ENCODE measurements around the gene KCNMB4. TPM values are rescaled to one million over a fixed set of nuclear protein-coding genes. Genes with fewer than 3 reads are reported as not detected.

KCNMB4 gene
- total and polyA plus RNA-seq, 4 donors: 0.46 to 1.3 (median 0.65) TPM

DNA sequence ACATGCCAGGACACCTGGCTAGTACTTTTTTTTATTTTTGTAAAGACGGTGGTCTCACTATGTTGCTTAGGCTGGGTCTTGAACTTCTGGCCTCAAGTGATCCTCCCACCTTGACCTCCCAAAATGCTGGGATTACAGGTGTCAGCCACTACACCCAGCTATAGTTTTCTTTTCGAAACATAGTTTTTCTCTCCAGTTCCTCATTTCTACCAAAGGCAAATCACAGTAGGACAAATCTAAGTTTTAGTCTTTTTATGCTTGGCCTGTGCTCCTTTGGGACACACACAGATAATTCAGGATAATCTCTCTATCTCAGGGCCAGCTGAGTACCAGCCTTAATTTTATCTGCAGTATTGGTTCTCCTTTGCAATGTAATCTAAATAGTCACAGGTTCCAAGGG, 100.7 kb downstream of the KCNMB4 start:
- H3K27ac ChIP-seq (ENCODE audit: low read depth in 1 of 2, low read length in 2 of 2): no peak overlapping the region

DNA sequence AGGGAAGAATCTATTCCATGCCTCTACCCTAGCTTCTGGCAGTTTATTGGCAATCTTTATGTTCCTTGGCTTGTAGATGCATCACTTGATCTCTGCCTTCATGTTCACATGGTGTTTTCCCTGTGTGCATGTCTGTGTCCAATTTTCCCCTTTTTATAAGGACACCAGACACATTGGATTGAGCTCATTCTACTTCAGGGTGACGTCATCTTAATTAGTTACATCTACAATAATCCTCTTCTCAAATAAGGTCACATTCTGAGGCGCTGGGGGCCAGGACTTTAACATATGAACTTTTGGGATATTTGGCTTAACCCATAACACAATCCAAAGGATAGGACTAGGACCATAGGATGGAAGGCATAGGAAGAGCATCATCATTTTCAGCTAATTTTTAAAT, 101.4 kb downstream of the KCNMB4 start:
- no peaks in the 10 kb centered on the region for H3K36me3 ChIP-seq (ENCODE audit: control insufficient read depth in 4 of 4, insufficient read depth in 3 of 4, low read depth in 1 of 4, low read length in 3 of 4)
- WGBS: 86% methylated on average over 2 of the region's 2 CpGs
- H3K4me1 ChIP-seq (ENCODE audit: control insufficient read depth in 4 of 4, insufficient read depth in 4 of 4, low read length in 3 of 4): no peaks in the 10 kb centered on the region
- H3K27me3 ChIP-seq (ENCODE audit: control insufficient read depth in 4 of 4, insufficient read depth in 4 of 4, low read length in 3 of 4): no peaks in the 10 kb centered on the region
- no peaks in the 10 kb centered on the region for H3K9me3 ChIP-seq (ENCODE audit: control insufficient read depth in 4 of 4, low read length in 3 of 4)
- TF ChIP-seq SP1 (IDR thresholded peaks at IDR 0.05) (no peak), REST (IDR thresholded peaks at IDR 0.05) (no peak), FOXA2 (IDR thresholded peaks at IDR 0.05) (no peak), ATF3 (IDR thresholded peaks at IDR 0.05) (no peak), MAX (IDR thresholded peaks at IDR 0.05) (no peak), HNF4G (IDR thresholded peaks at IDR 0.05) (no peak), NR2F2 (IDR thresholded peaks at IDR 0.05) (no peak), FOXA1 (IDR thresholded peaks at IDR 0.05) (no peak), RAD21 (IDR thresholded peaks at IDR 0.05) (no peak), EGR1 (IDR thresholded peaks at IDR 0.05; ENCODE audit: low read depth in 2 of 2) (no peak), HNF4A (conservative IDR thresholded peaks at IDR 0.05) (no peak), YY1 (IDR thresholded peaks at IDR 0.05) (no peak), TAF1 (conservative IDR thresholded peaks at IDR 0.05) (no peak), GABPA (IDR thresholded peaks at IDR 0.05 in 1 of 2, conservative IDR thresholded peaks at IDR 0.05 in 1 of 2) (no peak), RXRA (IDR thresholded peaks at IDR 0.05) (no peak)
- no peak overlapping the region for H3K27ac ChIP-seq (ENCODE audit: low read depth in 1 of 2, low read length in 2 of 2)
- DNase-seq (ENCODE audit: low spot score): no peak
- H3K9ac ChIP-seq (ENCODE audit: low read depth in 1 of 2, low read length in 2 of 2): no peak overlapping the region
- no peak overlapping the region for H3K4me3 ChIP-seq (ENCODE audit: low read depth in 1 of 3, low read length in 3 of 3)

More for the DNA sequence above, 100.7 kb downstream of the KCNMB4 start:
- Histone ChIP-seq H3K9ac (ENCODE audit: low read depth in 1 of 2, low read length in 2 of 2) (no peak overlapping the region), H3K9me3 (ENCODE audit: control insufficient read depth in 4 of 4, low read length in 3 of 4) (no peaks in the 10 kb centered on the region), H3K4me1 (ENCODE audit: control insufficient read depth in 4 of 4, insufficient read depth in 4 of 4, low read length in 3 of 4) (no peaks in the 10 kb centered on the region), H3K36me3 (ENCODE audit: control insufficient read depth in 4 of 4, insufficient read depth in 3 of 4, low read depth in 1 of 4, low read length in 3 of 4) (no peaks in the 10 kb centered on the region), H3K4me3 (ENCODE audit: low read depth in 1 of 3, low read length in 3 of 3) (no peak overlapping the region), H3K27me3 (ENCODE audit: control insufficient read depth in 4 of 4, insufficient read depth in 4 of 4, low read length in 3 of 4) (no peaks in the 10 kb centered on the region)
- TF ChIP-seq RAD21 (IDR thresholded peaks at IDR 0.05) (no peak), NR2F2 (IDR thresholded peaks at IDR 0.05) (no peak), MAX (IDR thresholded peaks at IDR 0.05) (no peak), SP1 (IDR thresholded peaks at IDR 0.05) (no peak), ZBTB33 (IDR thresholded peaks at IDR 0.05) (no peak), HNF4G (IDR thresholded peaks at IDR 0.05) (no peak)
- DNase-seq (ENCODE audit: low spot score): no peak
- 83% methylated on average over 2 of the region's 2 CpGs for whole genome bisulfite sequencing
